SK-N-DZ (cell line): ENCODE results near the gene GLUL.
"Not testable (repeated sequence)": the region's sequence is repeated elsewhere in the genome, so short reads cannot be mapped to it uniquely, and the experiment has no call there.

ENCODE experiments used
- DNase-seq: peaks from one replicate; pipeline ENCODE4 v3.0.0-alpha.2; 2015; ENCODE audit warnings: low spot score

GLUL gene

GRCh38 chr1:182394055-182394775 lies 2.6 kb upstream of the GLUL start:
- DNase-seq, result no peak

DNA sequence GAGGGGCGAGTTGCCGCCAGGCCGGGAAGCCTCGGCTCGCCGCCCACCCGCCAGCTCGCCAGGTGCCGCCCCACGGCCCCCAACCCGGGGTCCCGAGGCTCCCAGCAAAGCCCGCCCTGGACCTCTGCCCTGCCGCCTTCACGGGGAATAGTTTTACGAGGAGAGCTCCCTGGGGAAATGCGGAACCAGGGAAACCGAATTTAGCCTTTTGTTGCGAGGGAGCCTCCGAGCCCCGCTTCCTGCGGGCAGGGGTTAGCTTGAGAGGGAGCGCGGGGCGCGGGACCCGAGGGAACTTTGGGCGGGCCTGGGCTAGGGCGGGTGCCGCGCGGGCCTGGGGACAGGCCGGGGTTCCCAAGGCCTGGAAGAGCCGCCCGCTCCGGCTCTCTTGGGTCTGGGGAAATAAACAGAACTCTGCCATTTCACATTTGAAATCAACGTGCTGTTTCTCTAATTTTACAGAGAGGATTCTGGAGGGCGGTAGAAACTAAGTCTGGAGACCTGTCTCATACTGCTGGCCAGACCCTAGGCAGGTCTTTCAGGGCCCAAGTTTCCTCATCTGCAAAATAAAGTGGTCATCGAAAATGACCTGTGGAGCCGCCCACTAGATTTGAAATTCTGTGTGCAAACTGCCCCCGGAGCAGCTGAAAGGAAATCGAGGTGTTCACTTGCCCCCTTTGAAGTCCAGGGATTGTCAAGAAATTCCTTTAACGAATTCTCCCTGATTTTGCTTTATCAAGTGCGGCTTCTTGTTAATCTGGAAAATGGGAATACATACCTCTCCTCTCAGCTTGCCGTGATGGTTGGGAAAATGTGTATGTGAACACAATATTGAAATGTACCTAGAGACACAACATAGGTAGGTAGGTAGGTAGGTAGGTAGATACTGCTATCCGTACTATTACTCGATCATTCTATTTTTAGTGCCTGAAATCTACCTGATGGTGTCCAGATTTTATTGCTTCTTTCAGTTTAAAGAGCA lies 749 bp upstream of the GLUL start:
- DNase-seq, result no peak

- no peak for DNase-seq
These were observed 595 bp downstream of the GLUL start for GRCh38 chr1:182391028-182391361.

GRCh38 chr1:182389619-182390047 lies 2.0 kb downstream of the GLUL start:
- DNase-seq, result no peak

DNA sequence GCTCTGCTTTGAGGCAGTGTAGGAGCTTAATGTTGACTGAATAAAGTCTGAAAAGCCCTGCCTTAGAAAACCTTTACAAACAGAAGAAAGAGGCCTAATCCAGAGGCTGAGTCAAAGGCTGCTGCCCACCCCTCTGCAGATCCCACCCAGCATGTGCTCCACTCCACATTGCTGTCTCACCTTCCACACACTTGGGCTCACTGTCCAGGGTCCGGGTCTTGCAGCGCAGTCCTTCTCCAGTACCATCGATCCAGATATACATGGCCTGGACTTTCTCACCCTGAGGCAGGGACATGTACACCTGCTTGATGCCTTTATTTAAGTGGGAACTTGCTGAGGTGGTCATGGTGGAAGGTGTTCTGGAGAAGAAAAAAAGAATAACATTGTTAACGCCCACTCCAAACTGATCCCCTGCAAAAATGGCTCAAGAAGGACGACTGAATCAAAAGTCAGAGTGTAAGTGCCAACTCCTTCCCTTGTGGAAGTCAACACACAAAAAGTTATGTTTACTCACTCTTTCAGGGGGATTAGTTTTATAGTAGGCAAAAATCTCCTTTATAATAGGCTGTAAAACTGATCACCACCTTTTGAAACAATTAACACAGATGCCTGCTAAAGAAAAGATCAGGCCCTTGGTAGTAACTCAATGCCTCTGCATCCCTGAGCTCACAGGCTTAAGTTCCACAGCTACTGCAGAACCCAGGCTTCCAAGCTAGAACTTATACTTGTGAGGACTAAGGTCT lies 3.0 kb downstream of the GLUL start:
- DNase-seq, result no peak

- DNase-seq, result no peak
These were observed 4.0 kb downstream of the GLUL start for GRCh38 chr1:182387566-182387965.

GRCh38 chr1:182386980-182387379 lies 4.6 kb downstream of the GLUL start:
- DNase-seq, result no peak

GRCh38 chr1:182385885-182386853 lies 5.4 kb downstream of the GLUL start:
- DNase-seq, result no peak

- no peak for DNase-seq
These were observed 7.1 kb downstream of the GLUL start for GRCh38 chr1:182384387-182384960.

DNA sequence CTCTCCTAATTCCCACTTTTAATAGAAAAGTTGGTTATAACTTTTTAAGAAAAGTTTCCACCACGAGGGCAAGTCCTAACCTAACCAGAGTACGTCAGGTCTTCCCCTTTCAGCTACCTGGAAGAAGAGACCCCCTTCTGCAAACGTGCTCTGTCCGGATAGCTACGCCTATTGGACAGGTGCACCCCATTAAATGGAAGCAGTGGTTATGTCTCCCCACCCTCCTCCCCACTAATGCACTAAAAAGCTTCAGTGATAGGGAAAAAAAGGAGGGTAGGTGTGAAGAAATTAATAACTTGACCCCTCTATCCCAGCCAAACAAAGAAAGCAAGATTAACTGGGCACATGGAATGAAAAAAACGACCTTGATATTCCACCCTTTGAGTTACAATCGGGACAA lies 7.7 kb downstream of the GLUL start:
- no peak for DNase-seq

GRCh38 chr1:182383037-182383661 lies 8.4 kb downstream of the GLUL start:
- DNase-seq, result no peak

- no peak for DNase-seq
These were observed 9.4 kb downstream of the GLUL start for GRCh38 chr1:182381962-182382819.

DNA sequence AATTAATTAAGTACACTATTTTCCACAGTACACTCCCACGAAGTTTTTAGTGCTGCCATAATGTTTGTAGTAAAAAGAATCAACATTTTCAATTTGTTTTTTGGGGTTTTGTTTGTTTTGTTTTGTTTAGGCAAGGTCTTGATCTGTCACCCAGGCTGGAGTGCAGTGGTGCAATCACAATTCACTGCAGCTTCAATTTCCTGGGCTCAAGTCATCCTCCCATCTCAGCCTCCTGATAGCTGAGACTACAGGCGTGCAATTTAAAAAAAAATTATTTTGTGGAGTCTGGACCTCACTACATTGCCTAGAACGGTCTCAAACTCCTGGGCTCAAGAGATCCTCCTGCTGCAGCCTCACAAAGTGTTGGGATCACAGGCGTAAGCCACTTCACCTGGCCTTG lies 11.4 kb downstream of the GLUL start:
- DNase-seq, result no peak

GRCh38 chr1:182379781-182380180 lies 11.8 kb downstream of the GLUL start:
- not testable (repeated sequence) for DNase-seq

DNA sequence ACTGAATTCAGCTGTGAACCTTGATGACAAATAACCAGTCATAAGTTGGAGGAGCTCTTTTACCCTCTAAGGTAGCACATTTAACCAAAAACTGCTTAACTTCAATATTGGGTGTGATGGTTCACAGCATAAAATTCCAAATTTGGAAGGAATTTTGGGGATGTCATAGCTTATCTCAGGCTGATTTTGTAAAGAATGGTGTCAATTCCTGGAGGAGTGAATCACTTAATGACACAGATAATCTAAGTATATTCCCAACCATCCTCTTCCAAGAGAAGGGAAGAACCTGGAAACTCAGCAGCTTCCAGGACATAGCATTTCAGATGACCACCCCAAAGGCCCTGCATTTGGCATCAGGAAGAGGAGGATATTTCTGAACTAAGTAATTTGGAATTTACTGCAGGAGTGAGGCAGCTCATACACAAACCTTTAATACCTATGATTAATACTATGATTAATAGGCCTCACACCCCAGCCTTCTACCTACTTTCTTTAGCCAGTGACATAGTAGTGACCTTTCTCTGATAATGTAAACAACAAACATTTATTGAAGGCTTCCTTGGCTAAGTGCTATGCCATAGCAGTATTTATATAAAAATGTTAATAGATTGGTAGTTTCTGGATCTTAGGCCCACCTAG lies 14.5 kb downstream of the GLUL start:
- no peak for DNase-seq

DNA sequence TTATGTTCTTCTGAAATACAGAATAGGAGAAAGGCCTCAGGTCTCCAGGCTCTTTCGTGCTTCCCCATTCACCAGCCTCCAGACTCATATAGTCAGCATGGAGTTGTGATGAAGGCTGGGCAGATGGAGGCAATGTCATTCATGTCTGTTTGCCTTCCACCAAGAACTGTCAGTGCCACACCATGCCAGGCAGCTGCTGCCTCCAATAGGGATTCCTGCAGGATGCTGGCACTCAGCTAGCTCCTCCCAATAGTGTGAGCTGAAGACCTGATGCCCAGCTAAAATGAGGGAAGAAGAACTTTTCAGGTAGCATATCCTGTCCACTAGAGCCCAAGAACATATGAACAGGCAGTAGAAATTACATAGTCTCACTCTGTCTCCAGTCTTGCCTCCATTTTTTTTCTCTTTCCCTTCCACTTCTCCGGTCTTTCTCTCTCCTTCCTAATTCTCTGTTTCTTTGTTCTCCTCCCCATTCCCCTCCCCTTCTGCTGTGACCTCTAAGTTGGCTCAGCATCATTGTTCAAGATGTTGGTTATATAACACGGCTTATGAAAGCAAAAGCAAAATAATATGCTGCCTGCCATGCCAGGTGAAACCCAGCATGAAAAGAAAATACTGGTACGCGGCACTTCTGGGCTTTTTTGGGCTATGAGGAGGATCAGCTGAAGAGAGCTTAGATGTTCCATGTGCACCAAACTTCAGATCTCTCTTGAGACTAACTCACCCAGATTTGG lies 17.3 kb downstream of the GLUL start:
- no peak for DNase-seq

DNA sequence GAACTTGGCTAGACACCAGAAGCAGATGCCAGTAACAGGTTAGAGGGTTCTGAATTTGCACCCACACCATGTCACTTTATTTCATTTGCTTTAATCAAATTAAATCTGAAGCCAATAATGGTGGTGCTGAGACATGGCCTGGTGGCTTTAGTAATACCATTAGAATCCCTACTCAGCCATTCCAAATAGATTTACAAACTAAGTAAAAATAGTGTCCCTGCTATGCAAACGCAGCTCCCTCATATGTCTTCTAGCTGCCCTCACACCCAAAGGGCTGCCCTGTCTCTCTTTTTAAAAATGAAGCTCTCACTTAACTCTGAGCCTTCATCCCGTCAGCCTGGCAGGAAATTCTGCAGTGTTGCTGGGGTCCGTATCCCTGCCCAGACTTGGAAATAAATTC lies 21.1 kb downstream of the GLUL start:
- no peak for DNase-seq

DNA sequence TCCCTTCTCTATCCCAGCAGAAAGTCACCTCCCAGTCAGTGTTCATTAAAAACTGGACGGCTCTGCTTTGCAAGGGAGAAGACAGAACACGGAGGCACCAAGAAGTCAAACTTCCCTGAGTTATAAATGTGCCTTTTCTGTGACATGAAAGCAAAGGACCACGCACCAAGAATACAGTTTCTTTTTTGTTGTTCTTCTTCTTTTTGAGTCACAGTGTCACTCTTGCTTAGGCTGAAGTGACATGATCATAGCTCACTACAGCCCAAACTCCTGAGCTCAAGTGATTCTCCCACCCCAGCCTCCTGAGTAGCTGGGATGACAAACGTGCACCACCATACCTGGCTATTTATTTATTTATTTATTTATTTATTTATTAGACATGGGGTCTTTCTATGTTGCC lies 22.7 kb downstream of the GLUL start:
- DNase-seq, result no peak
